Stimulated activated CD8-positive, alpha-beta memory T cell treated with anti-CD3 and anti-CD28 coated beads, Interleukin-12 subunit alpha, Interleukin-12 subunit beta, amount 100 ng/mL, for 4 hours (primary cell): ENCODE results near the gene AMIGO1.

Source experiments
- DNase-seq: peaks from one replicate; pipeline ENCODE4 v3.0.0-alpha.2; 2020; ENCODE audit warnings: low read depth

AMIGO1 gene

GRCh38 chr1:109502364-109502851 is 7.1 kb downstream of the AMIGO1 start:
- no peak for DNase-seq

- no peak for DNase-seq
These were observed 7.7 kb downstream of the AMIGO1 start for GRCh38 chr1:109501644-109502363.

- no peak for DNase-seq
These were observed 8.6 kb downstream of the AMIGO1 start for GRCh38 chr1:109500941-109501381.

GRCh38 chr1:109499661-109500536 is 9.6 kb downstream of the AMIGO1 start:
- DNase-seq: no peak

- DNase-seq: no peak
These were observed 10.4 kb downstream of the AMIGO1 start for GRCh38 chr1:109499081-109499480.

- no peak for DNase-seq
These were observed 11.2 kb downstream of the AMIGO1 start for GRCh38 chr1:109498161-109498801.

GRCh38 chr1:109497449-109498160 is 11.9 kb downstream of the AMIGO1 start:
- DNase-seq: no peak

- no peak for DNase-seq
These were observed 13.8 kb downstream of the AMIGO1 start for GRCh38 chr1:109495738-109496137.

- DNase-seq: peak; percentile 83
These were observed 15.6 kb downstream of the AMIGO1 start, which contains the start of gene CYB561D1 for GRCh38 chr1:109493805-109494539. TSS of gene CYB561D1 (plus strand) at chr1:109494094. CDS start at chr1:109494140, 46 bp downstream.

- no peak for DNase-seq
These were observed 16.3 kb downstream of the AMIGO1 start for GRCh38 chr1:109493227-109493626.

- no peak for DNase-seq
These were observed 16.7 kb downstream of the AMIGO1 start for GRCh38 chr1:109492779-109493178.

- DNase-seq: no peak
These were observed 18.2 kb downstream of the AMIGO1 start for GRCh38 chr1:109491372-109491771.

- DNase-seq: no peak
These were observed 18.6 kb downstream of the AMIGO1 start for GRCh38 chr1:109490934-109491302.

GRCh38 chr1:109490029-109490933 is 19.2 kb downstream of the AMIGO1 start:
- DNase-seq: peak; percentile 56

- no peak for DNase-seq
These were observed 20.8 kb downstream of the AMIGO1 start for GRCh38 chr1:109488696-109489095.

- no peak for DNase-seq
These were observed 21.3 kb downstream of the AMIGO1 start for GRCh38 chr1:109488201-109488600.

GRCh38 chr1:109487261-109487660 is 22.3 kb downstream of the AMIGO1 start:
- no peak for DNase-seq

- no peak for DNase-seq
These were observed 24.5 kb downstream of the AMIGO1 start for GRCh38 chr1:109485001-109485400.

GRCh38 chr1:109484519-109484975 is 25.0 kb downstream of the AMIGO1 start:
- no peak for DNase-seq
